GM18507 (cell line): Measurements from ENCODE around the gene CIZ1.
"Not testable (repeated sequence)": the region's sequence is repeated elsewhere in the genome, so short reads cannot be mapped to it uniquely, and the experiment has no call there.

Source experiments
- DNase-seq: peaks from one replicate; pipeline ENCODE4 v3.0.0; 2011; ENCODE audit warnings: low read depth; ENCODE audit not compliant: insufficient read length; ENCODE audit errors: extremely low spot score
- FAIRE-seq: peaks from 2 replicates; lab custom pipeline; 2011; peaks lifted over from hg19 to GRCh38; lab: Jason Lieb, UNC

Gene CIZ1

GRCh38 chr9:128136816-128137793 is 54.3 kb downstream of the CIZ1 start:
- FAIRE-seq = no peak
- DNase-seq = no peak

- FAIRE-seq, DNase-seq: not testable (repeated sequence)
Observed at GRCh38 chr9:128135561-128135960, 55.8 kb downstream of the CIZ1 start.

DNA sequence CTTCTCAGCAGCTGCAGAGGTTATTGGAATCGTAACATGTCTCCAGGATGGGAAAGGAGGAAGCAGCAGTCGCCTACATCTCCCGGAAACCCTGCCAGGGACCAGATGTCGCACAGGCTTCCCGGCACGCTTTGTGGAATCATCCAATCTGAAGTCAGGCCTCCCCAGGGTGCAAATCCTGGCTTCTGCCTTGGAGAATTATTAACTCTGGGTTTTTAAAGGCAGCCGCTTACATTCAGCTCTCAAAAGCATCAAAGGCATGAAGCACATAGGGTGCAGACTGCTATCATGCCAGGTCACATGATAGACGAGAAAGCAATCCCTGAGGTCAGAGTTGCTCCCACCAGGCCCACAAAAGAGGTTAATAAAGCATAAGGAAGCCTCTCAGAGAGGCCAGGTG is 59.2 kb downstream of the CIZ1 start:
- not testable (repeated sequence) for FAIRE-seq, DNase-seq

- not testable (repeated sequence) for FAIRE-seq, DNase-seq
Observed at GRCh38 chr9:128131346-128131745, 60.0 kb downstream of the CIZ1 start.

DNA sequence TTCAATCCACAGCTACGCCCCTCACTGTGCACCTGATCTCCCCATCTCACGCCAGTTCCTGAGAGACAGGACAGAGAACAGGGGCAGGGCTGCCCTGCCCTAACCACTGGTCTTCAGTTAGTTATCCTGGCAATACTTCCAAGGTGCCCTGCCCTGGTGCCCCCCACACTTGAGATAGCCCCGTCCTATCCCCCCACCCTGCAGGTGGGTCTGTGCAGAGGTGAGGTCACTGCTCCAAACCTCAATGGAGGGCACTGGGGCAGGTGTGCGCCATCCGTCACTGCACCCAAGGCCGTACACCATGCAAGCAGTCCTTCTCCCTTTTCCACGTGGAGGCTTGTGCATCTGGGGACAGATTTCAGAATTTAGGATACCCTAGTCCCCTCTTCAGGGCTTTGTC is 60.7 kb downstream of the CIZ1 start:
- FAIRE-seq, DNase-seq: not testable (repeated sequence)

DNA sequence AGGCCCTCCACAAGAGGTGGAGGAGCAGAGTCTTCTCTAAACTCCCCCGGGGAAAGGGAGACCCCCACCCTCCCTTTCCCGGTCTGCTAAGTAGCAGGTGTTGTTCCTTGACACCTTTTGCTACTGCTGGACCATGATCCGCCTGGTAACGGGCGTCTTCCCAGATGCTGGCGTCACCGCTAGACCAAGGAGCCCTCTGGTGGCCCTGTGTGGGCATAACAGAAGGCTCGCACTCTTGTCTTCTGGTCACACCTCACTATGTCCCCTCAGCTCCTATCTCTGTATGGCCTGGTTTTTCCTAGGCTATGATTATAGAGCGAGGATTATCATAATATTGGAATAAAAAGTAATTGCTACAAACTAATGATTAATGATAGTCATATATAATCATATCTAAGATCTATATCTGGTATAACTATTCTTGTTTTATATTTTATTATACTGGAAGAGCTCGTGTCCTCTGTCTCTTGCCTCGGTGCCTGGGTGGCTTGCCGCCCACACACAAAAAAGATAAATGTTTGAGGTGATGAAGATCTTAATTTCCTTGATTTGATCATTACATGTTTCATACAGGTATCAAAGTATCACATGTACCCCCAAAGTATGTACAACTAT is 61.3 kb downstream of the CIZ1 start:
- not testable (repeated sequence) for FAIRE-seq, DNase-seq

DNA sequence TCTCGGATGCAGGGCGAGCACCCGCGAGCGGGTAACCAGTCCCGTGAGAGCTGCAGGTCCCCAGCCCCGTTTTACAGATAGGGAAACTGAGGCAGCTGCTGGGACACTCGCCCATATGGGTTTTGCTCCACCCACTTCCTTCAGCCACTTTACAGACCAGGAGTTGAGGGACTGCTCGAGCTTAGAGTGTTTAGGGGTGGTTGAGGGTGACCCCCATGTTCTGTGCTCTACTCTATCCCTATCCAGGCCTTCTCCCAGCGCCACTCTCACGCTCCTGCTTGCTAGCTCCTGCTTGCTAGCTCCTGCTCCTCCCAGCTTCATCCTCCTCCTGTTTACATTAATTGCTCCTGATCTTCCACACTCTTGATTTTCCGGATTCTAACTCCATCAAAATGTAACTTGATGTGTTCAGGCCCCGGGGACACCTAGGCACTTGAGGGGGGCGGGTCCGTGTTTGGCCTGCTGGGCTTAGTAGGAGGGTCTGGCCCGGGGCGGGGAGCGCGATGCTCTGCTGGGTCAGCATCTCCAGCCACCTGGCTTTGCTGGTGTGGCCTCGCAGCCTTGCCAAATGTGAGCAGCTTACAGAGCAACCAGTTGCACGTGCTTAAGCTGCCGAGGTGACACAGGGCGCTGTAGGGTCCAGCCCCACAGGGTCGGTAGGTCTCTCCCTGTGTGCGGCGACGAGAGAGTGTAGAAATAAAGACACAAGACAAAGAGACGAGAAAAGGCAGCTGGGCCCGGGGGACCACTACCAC is 62.4 kb downstream of the CIZ1 start:
- no peak for DNase-seq
- no peak for FAIRE-seq

GRCh38 chr9:128127990-128128835 is 63.2 kb downstream of the CIZ1 start:
- peak; percentile 63 for DNase-seq
- FAIRE-seq = peak; percentile 79

DNA sequence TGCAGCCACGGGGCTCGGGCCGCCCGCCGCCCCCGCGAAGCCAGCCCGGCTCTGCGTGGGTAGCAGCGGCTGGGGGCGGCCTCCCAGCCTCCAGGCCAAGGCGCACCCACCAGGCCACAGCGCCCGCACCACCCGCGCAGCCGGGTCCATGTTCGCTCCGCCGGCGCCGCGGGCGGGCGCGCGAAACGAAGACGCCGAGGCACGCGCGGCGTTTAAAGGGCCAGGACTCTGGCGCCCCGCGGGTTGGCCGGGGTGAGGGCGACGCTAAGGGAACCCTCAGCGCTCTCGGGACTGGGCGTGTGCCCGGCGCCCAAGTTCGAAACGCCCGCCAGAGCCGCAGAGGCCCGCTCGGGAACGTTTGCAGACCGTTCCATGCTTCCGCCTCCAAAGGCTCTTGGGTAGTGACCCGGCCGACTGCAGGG is 63.8 kb downstream of the CIZ1 start, which contains the start of gene PTGES2:
Gene PTGES2 (minus strand): TSS at position 162 of the 422 bp plus-strand sequence. CDS start 12 bp downstream, at position 150.
- peak; percentile 21 for FAIRE-seq
- peak; percentile 56 for DNase-seq

GRCh38 chr9:128125580-128126354 is 65.6 kb downstream of the CIZ1 start:
- DNase-seq (no peak), FAIRE-seq (no peak)

GRCh38 chr9:128124873-128125579 is 66.3 kb downstream of the CIZ1 start:
- DNase-seq (no peak), FAIRE-seq (peak; percentile 49)

GRCh38 chr9:128124451-128124850 is 66.9 kb downstream of the CIZ1 start:
- DNase-seq = no peak
- FAIRE-seq = no peak

DNA sequence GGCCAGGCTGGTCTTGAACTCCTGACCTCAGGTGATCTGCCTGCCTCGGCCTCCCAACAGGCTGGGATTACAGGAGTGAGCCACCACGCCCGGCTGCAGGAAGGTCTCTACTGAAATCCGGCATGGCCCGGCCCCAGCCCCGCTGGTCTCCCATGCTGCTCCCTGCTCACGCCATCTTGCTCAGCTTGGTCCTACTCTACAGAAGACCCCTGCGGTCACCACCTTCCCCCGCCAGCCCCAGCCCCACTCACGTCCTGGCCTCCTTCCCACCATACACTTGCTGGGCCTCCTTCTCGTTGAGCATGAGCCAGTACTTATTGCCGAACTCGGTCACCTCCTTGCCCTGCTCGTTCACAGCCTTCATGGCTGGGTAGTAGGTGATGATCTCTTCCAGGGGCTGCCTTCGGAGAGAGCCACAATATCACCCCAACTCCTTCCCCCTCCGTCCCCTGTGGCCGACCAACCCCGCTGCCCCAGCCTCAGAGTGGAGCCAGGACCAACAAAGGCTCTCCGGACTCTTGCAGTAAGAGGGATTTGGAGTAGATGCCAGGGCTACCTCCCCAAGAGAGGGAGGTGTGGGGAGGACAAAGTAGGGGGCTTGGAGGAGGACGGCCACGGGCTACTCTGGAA is 67.8 kb downstream of the CIZ1 start:
- no peak for DNase-seq
- no peak for FAIRE-seq

GRCh38 chr9:128122809-128123175 is 68.6 kb downstream of the CIZ1 start:
- DNase-seq = no peak
- FAIRE-seq = no peak

- no peak for FAIRE-seq
- no peak for DNase-seq
Observed at GRCh38 chr9:128121924-128122808, 69.2 kb downstream of the CIZ1 start.

GRCh38 chr9:128121466-128121810 is 69.9 kb downstream of the CIZ1 start:
- DNase-seq = no peak
- no peak for FAIRE-seq
